Stimulated activated CD4-positive, alpha-beta T cell treated with anti-CD3 and anti-CD28 coated beads, Interleukin-15, amount 100 ng/mL, for 48 hours (primary cell): ENCODE measurements around the gene ATP9A.
"Not testable (repeated sequence)": the region's sequence is repeated elsewhere in the genome, so short reads cannot be mapped to it uniquely, and the experiment has no call there.

Experiments used
- DNase-seq, 2 donors: peaks; one replicate each; pipeline ENCODE4 v3.0.0-alpha.2; 2020; ENCODE audit warnings: low read depth in 2 of 2

ATP9A gene, protein sequence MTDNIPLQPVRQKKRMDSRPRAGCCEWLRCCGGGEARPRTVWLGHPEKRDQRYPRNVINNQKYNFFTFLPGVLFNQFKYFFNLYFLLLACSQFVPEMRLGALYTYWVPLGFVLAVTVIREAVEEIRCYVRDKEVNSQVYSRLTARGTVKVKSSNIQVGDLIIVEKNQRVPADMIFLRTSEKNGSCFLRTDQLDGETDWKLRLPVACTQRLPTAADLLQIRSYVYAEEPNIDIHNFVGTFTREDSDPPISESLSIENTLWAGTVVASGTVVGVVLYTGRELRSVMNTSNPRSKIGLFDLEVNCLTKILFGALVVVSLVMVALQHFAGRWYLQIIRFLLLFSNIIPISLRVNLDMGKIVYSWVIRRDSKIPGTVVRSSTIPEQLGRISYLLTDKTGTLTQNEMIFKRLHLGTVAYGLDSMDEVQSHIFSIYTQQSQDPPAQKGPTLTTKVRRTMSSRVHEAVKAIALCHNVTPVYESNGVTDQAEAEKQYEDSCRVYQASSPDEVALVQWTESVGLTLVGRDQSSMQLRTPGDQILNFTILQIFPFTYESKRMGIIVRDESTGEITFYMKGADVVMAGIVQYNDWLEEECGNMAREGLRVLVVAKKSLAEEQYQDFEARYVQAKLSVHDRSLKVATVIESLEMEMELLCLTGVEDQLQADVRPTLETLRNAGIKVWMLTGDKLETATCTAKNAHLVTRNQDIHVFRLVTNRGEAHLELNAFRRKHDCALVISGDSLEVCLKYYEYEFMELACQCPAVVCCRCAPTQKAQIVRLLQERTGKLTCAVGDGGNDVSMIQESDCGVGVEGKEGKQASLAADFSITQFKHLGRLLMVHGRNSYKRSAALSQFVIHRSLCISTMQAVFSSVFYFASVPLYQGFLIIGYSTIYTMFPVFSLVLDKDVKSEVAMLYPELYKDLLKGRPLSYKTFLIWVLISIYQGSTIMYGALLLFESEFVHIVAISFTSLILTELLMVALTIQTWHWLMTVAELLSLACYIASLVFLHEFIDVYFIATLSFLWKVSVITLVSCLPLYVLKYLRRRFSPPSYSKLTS

GRCh38 chr20:51767867-51768758 lies at the start of gene ATP9A:
ATP9A (minus strand) TSS chr20:51768390; CDS start chr20:51768369, 21 bp downstream.
- no peak for DNase-seq

DNA sequence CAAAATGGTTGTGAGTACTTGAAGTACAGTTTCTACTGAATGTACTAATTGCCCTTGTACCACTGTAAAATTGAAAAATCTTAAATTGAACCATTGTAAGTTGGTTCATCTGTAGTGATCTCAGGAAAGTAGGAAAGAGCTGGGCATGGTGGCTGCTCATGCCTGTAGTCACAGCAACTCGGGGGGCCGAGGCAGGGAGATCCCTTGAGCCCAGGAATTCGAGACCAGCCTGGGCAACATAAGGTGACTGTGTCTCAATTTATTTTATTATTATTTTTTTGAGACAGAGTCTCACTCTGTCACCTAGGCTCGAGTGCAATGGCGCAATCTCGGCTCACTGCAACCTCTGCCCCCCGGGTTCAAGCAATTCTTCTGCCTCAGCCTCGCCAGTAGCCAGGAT lies 48.7 kb upstream of the ATP9A start:
- not testable (repeated sequence) for DNase-seq

- DNase-seq: no peak
Observed at GRCh38 chr20:51815383-51816076, 47.3 kb upstream of the ATP9A start.

DNA sequence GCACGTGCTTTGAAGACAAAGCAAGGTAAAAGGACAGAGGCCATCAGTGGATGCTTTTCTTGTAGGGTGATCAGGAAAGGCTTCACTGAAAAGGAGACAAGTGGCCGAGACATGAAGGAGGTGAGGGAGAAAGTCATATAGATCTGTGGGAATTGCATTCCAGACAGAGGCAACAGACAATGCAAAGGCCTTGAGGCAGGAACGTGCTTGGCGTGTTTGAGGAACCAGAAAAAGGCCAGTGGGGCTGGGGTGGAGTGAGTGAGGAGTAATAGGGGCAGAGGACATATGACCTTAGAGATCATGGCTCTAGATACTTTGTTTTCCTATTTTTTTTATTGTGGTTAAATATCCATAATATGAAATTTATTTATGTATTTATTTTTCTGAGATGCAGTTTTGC lies 44.7 kb upstream of the ATP9A start:
- DNase-seq: no peak

- DNase-seq: no peak
Observed at GRCh38 chr20:51811514-51812128, 43.4 kb upstream of the ATP9A start.

GRCh38 chr20:51811042-51811355 lies 42.8 kb upstream of the ATP9A start:
- DNase-seq: no peak

DNA sequence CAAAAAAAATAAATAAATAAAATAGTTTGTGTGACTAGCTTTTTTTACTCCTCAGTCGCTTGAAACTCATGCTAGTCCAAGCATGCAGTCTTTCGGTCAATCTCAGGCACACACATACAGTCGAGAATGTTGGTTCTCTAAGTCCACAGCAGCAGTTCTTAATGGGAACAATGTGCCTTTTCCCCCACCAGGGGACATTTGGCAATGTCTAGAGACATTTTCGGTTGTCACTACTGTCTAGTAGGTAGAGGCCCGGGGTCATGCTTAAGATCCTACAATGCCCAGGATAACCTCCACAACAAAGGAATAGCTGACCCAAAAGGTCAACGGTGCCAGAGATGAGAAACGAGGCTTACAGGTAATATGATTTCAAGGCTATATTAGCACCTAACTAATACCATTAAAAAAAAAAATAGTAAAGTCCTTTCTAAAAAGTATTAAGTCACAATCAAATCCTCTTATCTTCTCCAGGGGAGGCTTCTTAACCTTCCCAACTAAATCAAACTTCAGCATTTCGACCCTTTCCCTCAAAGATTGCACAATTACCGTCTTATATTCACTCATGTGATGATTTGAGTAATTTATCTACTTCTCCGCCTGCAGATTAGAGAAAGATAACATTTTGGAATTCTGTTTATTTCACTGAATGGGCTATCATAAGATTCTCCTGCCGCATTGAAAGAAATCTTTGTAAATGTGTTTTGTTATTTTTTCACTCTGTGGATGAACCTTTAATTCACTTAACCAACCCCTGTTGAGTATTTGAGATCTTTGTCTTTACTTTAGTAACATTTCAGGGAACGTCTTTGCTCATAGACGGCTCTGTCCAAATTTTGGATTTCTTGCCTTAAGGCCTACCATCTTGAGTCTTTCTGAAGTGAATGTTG lies 42.2 kb upstream of the ATP9A start:
- DNase-seq: no peak

- no peak for DNase-seq
Observed at GRCh38 chr20:51807720-51808250, 39.6 kb upstream of the ATP9A start.

DNA sequence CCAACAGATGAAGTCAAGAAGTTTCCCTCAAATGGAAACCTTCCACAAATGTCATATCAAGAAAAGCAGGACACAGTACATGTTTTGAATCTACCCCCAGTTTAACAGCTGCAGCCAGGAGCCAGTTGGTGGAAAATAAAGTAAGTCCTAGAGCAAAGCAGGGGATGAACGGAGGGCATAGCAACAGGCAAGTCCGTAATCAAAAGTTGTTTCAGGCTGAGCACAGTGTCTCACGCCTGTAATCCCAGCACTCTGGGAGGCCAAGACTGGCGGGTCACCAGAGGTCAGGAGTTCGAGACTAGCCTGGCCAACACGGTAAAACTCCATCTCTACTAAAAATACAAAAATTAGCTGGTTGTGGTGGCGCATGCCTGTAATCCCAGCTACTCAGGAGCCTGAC lies 36.6 kb upstream of the ATP9A start:
- DNase-seq: no peak

GRCh38 chr20:51803148-51803854 lies 35.1 kb upstream of the ATP9A start:
- no peak for DNase-seq

GRCh38 chr20:51802170-51802751 lies 34.1 kb upstream of the ATP9A start, which contains the start of gene SALL4:
SALL4 (minus strand) TSS chr20:51802521; CDS start chr20:51802408, 113 bp downstream.
- no peak for DNase-seq

DNA sequence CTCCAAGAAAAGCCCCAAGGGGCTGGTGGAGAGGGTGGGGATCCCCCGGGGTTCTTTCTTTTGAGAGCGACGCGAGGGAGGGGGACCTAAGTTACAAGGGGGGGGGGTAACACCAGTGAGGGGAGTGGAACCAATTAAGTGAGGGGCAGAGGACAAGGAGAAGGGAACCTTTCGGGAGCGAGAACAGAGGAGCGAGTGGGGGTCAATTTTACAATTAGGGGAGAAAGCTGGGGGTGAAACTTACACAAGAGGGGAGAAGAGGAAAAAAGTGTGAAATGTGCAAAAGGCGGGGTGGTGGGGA lies 33.6 kb upstream of the ATP9A start:
- DNase-seq: no peak

DNA sequence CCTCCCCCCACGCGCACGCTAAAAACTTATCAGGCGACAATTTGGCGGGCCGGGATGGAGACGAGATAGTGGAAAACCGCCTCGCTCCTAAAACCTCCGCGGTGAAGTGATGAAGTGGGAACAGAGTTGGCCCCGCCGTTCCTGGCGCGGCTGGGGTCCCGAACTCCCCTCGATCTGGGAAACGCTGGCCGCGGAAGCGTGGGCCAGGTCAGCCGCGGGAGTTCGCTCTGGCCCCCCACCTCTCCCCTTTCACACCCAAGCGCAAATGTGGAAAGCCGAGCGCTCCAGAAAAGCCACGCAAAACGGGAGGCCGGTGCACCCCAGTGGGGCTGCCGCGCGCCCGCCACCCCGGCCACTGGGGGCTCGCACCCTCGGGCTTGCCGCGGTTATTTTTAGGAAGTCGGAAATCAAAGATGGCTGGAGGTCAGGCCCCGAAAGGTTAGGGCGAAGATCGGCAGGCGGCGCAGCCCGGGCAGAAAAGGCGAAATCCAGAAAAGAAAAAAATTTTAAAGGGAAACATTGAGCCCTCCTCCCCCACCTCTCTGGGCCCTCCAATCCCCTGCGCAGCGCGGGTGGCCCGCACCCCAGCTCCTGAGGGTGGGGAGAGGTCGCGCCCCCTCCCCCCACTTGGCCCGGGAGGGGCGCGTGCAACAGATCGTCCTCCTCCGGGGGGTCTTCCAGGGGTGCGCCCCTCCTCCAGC lies 33.1 kb upstream of the ATP9A start:
- no peak for DNase-seq

GRCh38 chr20:51800872-51801121 lies 32.6 kb upstream of the ATP9A start:
- DNase-seq: no peak

DNA sequence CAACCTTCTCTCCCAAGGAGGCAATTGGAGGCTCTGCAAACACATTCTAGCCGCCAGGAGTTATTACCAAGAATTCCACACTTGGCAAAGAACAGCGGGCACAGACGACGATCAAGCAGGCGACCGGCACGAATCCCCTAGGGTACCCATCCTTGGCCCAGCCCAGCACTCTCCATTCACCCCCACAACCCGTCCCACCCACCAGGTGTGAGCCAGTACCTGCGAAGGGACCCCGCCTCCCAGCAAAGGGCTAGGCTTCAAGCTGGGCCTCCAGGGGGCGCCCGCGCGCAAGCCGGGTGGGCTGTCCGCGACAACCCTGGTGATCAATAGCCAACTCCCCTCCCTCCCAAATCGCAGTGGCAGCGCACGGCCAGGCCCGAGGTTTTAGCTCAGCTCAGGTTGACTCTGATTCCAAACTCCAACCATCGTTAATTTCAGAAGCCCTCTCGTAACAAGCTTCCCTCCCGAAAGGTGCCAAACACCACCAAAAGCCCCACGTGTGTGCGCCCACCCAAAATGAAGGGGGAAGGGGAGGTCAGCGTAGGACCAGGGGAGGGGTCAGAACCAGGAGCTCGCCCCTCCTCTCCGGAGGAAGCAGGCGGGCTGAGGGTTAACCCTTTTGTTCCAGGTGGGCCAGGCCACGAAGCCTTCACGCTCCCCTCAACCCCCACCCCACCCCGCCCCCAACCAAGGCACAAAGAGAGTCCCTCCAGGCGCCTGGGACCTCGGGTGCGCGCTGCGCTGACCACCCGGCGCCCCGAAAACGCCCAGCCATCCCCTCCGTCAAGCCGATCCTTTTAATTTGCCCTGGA lies 32.1 kb upstream of the ATP9A start:
- DNase-seq: peak; percentile 24 to 60

DNA sequence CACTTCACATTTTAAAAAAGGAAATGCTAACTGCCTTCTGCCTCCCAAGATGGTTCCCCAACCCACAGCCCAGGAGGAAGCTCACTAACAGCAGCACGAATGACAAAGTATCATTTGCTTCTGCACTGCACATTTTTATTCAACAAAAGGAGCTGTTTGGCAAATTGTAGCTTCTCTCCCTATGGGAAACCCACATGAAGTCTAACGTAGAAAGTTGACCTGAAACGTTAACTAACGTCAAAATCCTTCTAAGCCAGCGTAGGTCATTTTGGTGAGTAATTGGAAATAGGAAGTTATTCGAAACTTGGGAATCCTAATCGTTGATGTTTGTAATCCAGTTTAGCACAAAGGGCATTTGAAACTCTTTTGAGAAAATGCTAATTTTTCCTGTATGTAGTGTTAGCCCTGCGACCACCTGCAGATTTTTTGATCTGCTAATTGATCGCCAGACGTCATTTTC lies 31.2 kb upstream of the ATP9A start:
- no peak for DNase-seq
